ENCODE results near the gene MBD2. TPM values are rescaled to one million over a fixed set of nuclear protein-coding genes. Genes with fewer than 3 reads are reported as not detected.

The MBD2 gene
- total RNA-seq, 2 donors from 2014 or later: 206 to 207 TPM

GRCh38 chr18:54173250-54173649 lies 51.2 kb downstream of the MBD2 start:
- Mint-ChIP-seq H3K36me3 (ENCODE audit: insufficient read depth in 2 of 2) (peaks cover 2 to 15% of the 10 kb centered on the region in 2 donors), H3K4me3 (peak overlapping the region; percentile 33 to 69), H3K27me3 (ENCODE audit: low read depth) (no peaks in the 10 kb centered on the region), H3K9me3 (no peaks in the 10 kb centered on the region), H3K4me1 (ENCODE audit: low read depth) (peaks cover 43% of the 10 kb centered on the region), H3K27ac (peak overlapping the region; percentile 88)
- no peak for DNase-seq
- ATAC-seq (replicated peaks in 1 of 2): no peak

DNA sequence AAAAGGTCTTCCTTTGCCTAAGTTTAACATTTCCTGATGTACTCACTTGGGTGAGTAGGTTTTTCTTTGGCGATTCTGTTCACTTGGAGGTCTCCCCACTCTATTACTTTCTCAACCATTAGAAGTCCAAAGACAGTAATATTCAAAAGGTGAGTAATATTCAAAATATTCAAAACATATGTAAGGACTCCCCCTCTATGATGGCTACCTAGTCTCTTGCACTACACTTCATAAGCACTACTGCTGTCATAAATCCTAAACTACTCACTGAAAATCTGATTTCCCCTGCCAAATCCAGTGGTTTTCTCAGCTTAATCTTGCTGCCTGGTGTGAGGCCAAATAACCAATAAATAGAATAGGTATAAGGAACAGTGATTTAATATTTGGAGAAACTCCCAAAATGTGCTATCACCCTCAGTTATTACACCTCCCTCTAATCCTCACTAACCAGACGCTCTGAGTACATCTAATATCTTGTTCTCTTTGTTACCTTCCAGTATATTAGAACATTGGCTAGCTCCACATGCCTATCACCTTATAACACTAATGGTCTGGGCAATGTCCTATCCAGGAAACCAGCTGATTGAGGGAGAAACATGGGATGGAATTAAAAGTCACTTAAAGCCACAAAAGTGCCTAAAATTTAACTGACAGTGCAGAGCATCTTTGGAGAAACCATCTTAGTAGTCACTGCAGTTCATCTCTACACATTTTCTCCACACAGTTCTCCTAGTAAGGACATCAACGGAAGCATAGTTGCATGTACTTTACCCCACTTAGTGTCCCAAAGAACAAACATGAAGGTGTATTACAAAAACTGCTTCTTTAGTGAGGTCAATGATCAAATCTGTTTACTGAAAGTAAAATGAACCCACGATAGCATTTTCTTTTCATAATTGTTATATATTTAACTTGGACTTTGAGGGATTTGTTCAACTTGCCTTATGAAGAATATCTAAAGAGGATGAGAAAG lies 54.8 kb downstream of the MBD2 start:
- ATAC-seq (replicated peaks in 1 of 2): no peak
- Mint-ChIP-seq H3K36me3 (ENCODE audit: insufficient read depth in 2 of 2) (peaks cover 2 to 11% of the 10 kb centered on the region in 2 donors), H3K27me3 (ENCODE audit: low read depth) (no peaks in the 10 kb centered on the region), H3K27ac (peak overlapping the region; percentile 39), H3K4me1 (ENCODE audit: low read depth) (peaks cover 22% of the 10 kb centered on the region), H3K9me3 (no peaks in the 10 kb centered on the region), H3K4me3 (no peak overlapping the region)
- DNase-seq: no peak

DNA sequence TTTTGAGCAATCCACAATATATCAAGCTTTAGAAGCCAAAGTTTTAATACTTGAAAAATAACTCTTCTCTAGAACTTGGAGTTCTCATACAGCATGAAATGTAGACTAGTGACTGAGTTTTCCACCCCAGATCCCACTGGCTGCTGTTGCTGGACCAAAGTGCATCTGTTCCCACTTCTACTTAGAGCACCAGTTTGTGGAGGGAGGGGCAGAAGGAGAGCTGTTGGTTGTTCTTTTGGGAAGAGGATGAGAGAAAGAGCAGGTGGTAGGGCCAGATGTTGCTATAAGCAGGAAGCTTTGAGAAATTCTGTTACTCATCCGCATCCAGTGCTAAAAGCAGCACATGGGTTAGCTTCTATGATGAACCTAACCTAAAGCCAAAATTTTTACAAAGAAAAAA lies 59.0 kb downstream of the MBD2 start:
- no peak overlapping the region for H3K27ac Mint-ChIP-seq
- peaks cover 8 to 30% of the 10 kb centered on the region in 2 donors for H3K36me3 Mint-ChIP-seq (ENCODE audit: insufficient read depth in 2 of 2)
- H3K27me3 Mint-ChIP-seq (ENCODE audit: low read depth): no peaks in the 10 kb centered on the region
- H3K9me3 Mint-ChIP-seq: no peaks in the 10 kb centered on the region
- peaks cover 33% of the 10 kb centered on the region for H3K4me1 Mint-ChIP-seq (ENCODE audit: low read depth)
- ATAC-seq (replicated peaks in 1 of 2) (no peak), DNase-seq (no peak)
- H3K4me3 Mint-ChIP-seq: no peak overlapping the region

- H3K27me3 Mint-ChIP-seq (ENCODE audit: low read depth): no peaks in the 10 kb centered on the region
- H3K4me1 Mint-ChIP-seq (ENCODE audit: low read depth): peaks cover 33% of the 10 kb centered on the region
- H3K4me3 Mint-ChIP-seq: peak overlapping the region; percentile 9 to 39
- H3K27ac Mint-ChIP-seq: peak overlapping the region; percentile 47
- DNase-seq: no peak
- peaks cover 19 to 44% of the 10 kb centered on the region in 2 donors for H3K36me3 Mint-ChIP-seq (ENCODE audit: insufficient read depth in 2 of 2)
- ATAC-seq (replicated peaks in 1 of 2): peak; percentile 93 to 96
- no peaks in the 10 kb centered on the region for H3K9me3 Mint-ChIP-seq
These were observed 61.0 kb downstream of the MBD2 start for GRCh38 chr18:54163453-54163852.

DNA sequence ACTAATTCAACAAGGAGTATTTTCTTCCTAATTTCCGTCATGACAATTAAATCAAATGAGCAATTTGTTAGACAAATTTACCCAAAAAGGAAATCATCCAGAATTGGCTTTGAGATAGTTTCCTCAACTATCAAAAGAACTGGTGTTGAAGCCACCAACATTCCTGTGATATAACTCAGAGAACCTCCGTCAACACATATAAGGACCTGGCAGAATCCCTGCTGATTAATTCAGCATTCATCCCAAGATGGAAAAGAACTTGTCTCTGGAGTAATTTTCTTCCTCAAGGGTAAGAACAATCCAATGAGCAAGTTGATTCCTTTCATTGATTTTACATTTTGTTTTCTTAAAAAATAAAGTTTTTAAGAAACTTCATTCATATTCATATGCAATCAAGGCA lies 62.0 kb downstream of the MBD2 start:
- H3K9me3 Mint-ChIP-seq: no peaks in the 10 kb centered on the region
- DNase-seq: no peak
- H3K27ac Mint-ChIP-seq: no peak overlapping the region
- peaks cover 28 to 54% of the 10 kb centered on the region in 2 donors for H3K36me3 Mint-ChIP-seq (ENCODE audit: insufficient read depth in 2 of 2)
- no peak for ATAC-seq (replicated peaks in 1 of 2)
- no peaks in the 10 kb centered on the region for H3K27me3 Mint-ChIP-seq (ENCODE audit: low read depth)
- H3K4me3 Mint-ChIP-seq: no peak overlapping the region
- H3K4me1 Mint-ChIP-seq (ENCODE audit: low read depth): peaks cover 33% of the 10 kb centered on the region

- Mint-ChIP-seq H3K9me3 (no peaks in the 10 kb centered on the region), H3K27me3 (ENCODE audit: low read depth) (no peaks in the 10 kb centered on the region), H3K4me3 (no peak overlapping the region), H3K27ac (peak overlapping the region; percentile 25), H3K36me3 (ENCODE audit: insufficient read depth in 2 of 2) (peaks cover 30 to 58% of the 10 kb centered on the region in 2 donors), H3K4me1 (ENCODE audit: low read depth) (peaks cover 33% of the 10 kb centered on the region)
- DNase-seq: no peak
- ATAC-seq (replicated peaks in 1 of 2): peak in 1 of 2 donors; percentile 21
These were observed 63.2 kb downstream of the MBD2 start for GRCh38 chr18:54161267-54161666.

DNA sequence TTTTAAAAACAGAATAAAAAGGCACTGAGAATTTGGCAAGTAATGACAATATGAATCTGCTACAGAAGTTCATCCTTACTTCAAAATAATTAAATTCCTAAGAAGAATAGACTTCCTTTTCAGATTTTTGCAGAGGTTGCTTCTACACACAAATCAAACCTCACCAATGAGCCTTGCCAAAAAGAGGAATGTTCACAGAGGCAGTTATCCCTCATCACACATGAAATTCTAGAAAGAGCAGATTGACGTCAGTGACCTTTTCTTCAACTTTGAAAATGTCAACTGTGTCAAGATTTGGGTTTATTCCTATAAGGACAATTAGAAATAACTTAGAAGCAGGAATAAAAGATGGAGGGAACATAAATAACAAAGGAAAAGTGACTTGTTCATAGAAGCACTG lies 64.6 kb downstream of the MBD2 start:
- ATAC-seq (replicated peaks in 1 of 2): no peak
- Mint-ChIP-seq H3K27ac (peak overlapping the region; percentile 25), H3K4me1 (ENCODE audit: low read depth) (peaks cover 33% of the 10 kb centered on the region), H3K4me3 (no peak overlapping the region), H3K9me3 (no peaks in the 10 kb centered on the region), H3K36me3 (ENCODE audit: insufficient read depth in 2 of 2) (peaks cover 30 to 62% of the 10 kb centered on the region in 2 donors), H3K27me3 (ENCODE audit: low read depth) (no peaks in the 10 kb centered on the region)
- no peak for DNase-seq

- no peak overlapping the region for H3K4me3 Mint-ChIP-seq
- H3K27me3 Mint-ChIP-seq (ENCODE audit: low read depth): no peaks in the 10 kb centered on the region
- ATAC-seq (replicated peaks in 1 of 2) (no peak), DNase-seq (no peak)
- no peak overlapping the region for H3K27ac Mint-ChIP-seq
- no peaks in the 10 kb centered on the region for H3K9me3 Mint-ChIP-seq
- peaks cover 31 to 61% of the 10 kb centered on the region in 2 donors for H3K36me3 Mint-ChIP-seq (ENCODE audit: insufficient read depth in 2 of 2)
- H3K4me1 Mint-ChIP-seq (ENCODE audit: low read depth): peaks cover 19% of the 10 kb centered on the region
These were observed 66.7 kb downstream of the MBD2 start for GRCh38 chr18:54157646-54158385.

- no peaks in the 10 kb centered on the region for H3K27me3 Mint-ChIP-seq (ENCODE audit: low read depth)
- peaks cover 0 to 2% of the 10 kb centered on the region in 2 donors for H3K9me3 Mint-ChIP-seq
- H3K4me3 Mint-ChIP-seq: no peak overlapping the region
- H3K4me1 Mint-ChIP-seq (ENCODE audit: low read depth): peaks cover 24% of the 10 kb centered on the region
- peaks cover 27 to 52% of the 10 kb centered on the region in 2 donors for H3K36me3 Mint-ChIP-seq (ENCODE audit: insufficient read depth in 2 of 2)
- ATAC-seq (replicated peaks in 1 of 2) (no peak), DNase-seq (no peak)
- peak overlapping the region; percentile 67 for H3K27ac Mint-ChIP-seq
These were observed 69.1 kb downstream of the MBD2 start for GRCh38 chr18:54155412-54155811.

DNA sequence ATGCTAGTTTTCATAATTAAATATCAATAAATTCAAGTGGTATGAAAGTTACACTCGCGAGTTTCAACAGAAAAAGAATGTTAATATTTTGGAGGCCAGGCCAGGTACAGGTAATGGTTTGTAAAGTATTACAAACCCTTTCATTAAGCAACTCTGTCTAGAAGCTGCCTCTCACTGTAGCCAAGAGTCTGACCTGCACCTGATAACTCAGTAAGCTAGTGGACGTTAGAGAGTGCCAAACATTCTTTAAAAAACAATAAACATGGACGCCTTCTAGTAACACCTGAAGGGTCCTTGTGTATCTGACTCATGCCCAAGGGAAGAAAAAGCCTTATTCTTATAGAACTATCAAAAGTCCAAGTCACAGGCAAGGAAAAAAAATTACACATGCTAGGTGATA lies 70.2 kb downstream of the MBD2 start:
- Mint-ChIP-seq H3K27me3 (ENCODE audit: low read depth) (no peaks in the 10 kb centered on the region), H3K4me3 (no peak overlapping the region), H3K36me3 (ENCODE audit: insufficient read depth in 2 of 2) (peaks cover 19 to 44% of the 10 kb centered on the region in 2 donors), H3K27ac (no peak overlapping the region), H3K9me3 (peaks cover 0 to 2% of the 10 kb centered on the region in 2 donors), H3K4me1 (ENCODE audit: low read depth) (peaks cover 36% of the 10 kb centered on the region)
- no peak for DNase-seq
- ATAC-seq (replicated peaks in 1 of 2): no peak

GRCh38 chr18:54151376-54151775 lies 73.1 kb downstream of the MBD2 start:
- DNase-seq: no peak
- Mint-ChIP-seq H3K4me1 (ENCODE audit: low read depth) (peaks cover 65% of the 10 kb centered on the region), H3K36me3 (ENCODE audit: insufficient read depth in 2 of 2) (peaks cover 8 to 26% of the 10 kb centered on the region in 2 donors), H3K27me3 (ENCODE audit: low read depth) (no peaks in the 10 kb centered on the region), H3K27ac (no peak overlapping the region), H3K9me3 (peaks cover 0 to 2% of the 10 kb centered on the region in 2 donors), H3K4me3 (no peak overlapping the region)
- no peak for ATAC-seq (replicated peaks in 1 of 2)

GRCh38 chr18:54150226-54150625 lies 74.2 kb downstream of the MBD2 start:
- H3K27ac Mint-ChIP-seq: peak overlapping the region; percentile 89
- H3K4me1 Mint-ChIP-seq (ENCODE audit: low read depth): peaks cover 65% of the 10 kb centered on the region
- H3K4me3 Mint-ChIP-seq: peak overlapping the region in 1 of 2 donors; percentile 39
- H3K9me3 Mint-ChIP-seq: peaks cover 0 to 2% of the 10 kb centered on the region in 2 donors
- H3K36me3 Mint-ChIP-seq (ENCODE audit: insufficient read depth in 2 of 2): peaks cover 8 to 21% of the 10 kb centered on the region in 2 donors
- ATAC-seq (replicated peaks in 1 of 2): no peak
- H3K27me3 Mint-ChIP-seq (ENCODE audit: low read depth): no peaks in the 10 kb centered on the region
- no peak for DNase-seq
